GM19324 (cell line): ENCODE data around the gene PTK6.

ENCODE experiments used
- ATAC-seq: cut with Tn5 transposase; IDR thresholded peaks from one replicate; pipeline ENCODE4 v1.9.1; 2021; ENCODE audit warnings: mild to moderate bottlenecking, moderate library complexity; ENCODE audit not compliant: unreplicated experiment, low FRiP score

The PTK6 gene

GRCh38 chr20:63497946-63498935 is 38.9 kb downstream of the PTK6 start:
- ATAC-seq: no peak

GRCh38 chr20:63497138-63497945 is 39.8 kb downstream of the PTK6 start:
- ATAC-seq: no peak

- no peak for ATAC-seq
Observed at GRCh38 chr20:63496596-63497120, 40.5 kb downstream of the PTK6 start.

- ATAC-seq: no peak
Observed at GRCh38 chr20:63495741-63496595, 41.2 kb downstream of the PTK6 start.

- ATAC-seq: no peak
Observed at GRCh38 chr20:63495167-63495720, 41.9 kb downstream of the PTK6 start.

GRCh38 chr20:63494420-63495166 is 42.6 kb downstream of the PTK6 start:
- ATAC-seq: no peak

GRCh38 chr20:63494084-63494419 is 43.1 kb downstream of the PTK6 start:
- no peak for ATAC-seq

- ATAC-seq: no peak
Observed at GRCh38 chr20:63493563-63494020, 43.6 kb downstream of the PTK6 start.

GRCh38 chr20:63492982-63493381 is 44.2 kb downstream of the PTK6 start:
- no peak for ATAC-seq

- no peak for ATAC-seq
Observed at GRCh38 chr20:63492518-63492917, 44.7 kb downstream of the PTK6 start.

GRCh38 chr20:63491635-63492230 is 45.4 kb downstream of the PTK6 start:
- ATAC-seq: no peak

GRCh38 chr20:63491078-63491477 is 46.1 kb downstream of the PTK6 start:
- ATAC-seq: no peak

- no peak for ATAC-seq
Observed at GRCh38 chr20:63490416-63490815, 46.8 kb downstream of the PTK6 start.

GRCh38 chr20:63488315-63489251 is 48.6 kb downstream of the PTK6 start:
- ATAC-seq: no peak

GRCh38 chr20:63487781-63488241 is 49.4 kb downstream of the PTK6 start:
- ATAC-seq: no peak

- no peak for ATAC-seq
Observed at GRCh38 chr20:63487116-63487764, 49.9 kb downstream of the PTK6 start.

- ATAC-seq: no peak
Observed at GRCh38 chr20:63486300-63486855, 50.8 kb downstream of the PTK6 start.
